Lung (tissue), 12 donors: ENCODE results near the gene UBR4. TPM values are rescaled to one million over a fixed set of nuclear protein-coding genes. Genes with fewer than 3 reads are reported as not detected.
A peak's percentile ranks its signal among the peaks of the same experiment; 100 is the strongest.

Source experiments
- ATAC-seq: fragments of 200-7000 bp; cut with Tn5 transposase; one replicate; pipeline ENCODE4 v1.9.1; 2020; ENCODE audit warnings: moderate number of reproducible peaks; ENCODE audit not compliant: insufficient read depth, low FRiP score
- DNase-seq, 3 donors: peaks; one replicate each; pipeline ENCODE4 v3.0.0-alpha.2; 2013 to 2017
- H3K27ac ChIP-seq, 2 donors: one replicate each; pipeline ENCODE4 v1.5.1; 2013; ENCODE audit warnings: mild to moderate bottlenecking in 2 of 2, moderate library complexity in 2 of 2, control low read depth in 1 of 2, inconsistent platforms in 1 of 2, low read depth in 1 of 2, low read length in 1 of 2
- H3K27me3 ChIP-seq, 3 donors: one replicate each; pipeline ENCODE4 v1.5.1; 2013; ENCODE audit warnings: low read length in 2 of 3; ENCODE audit not compliant: control insufficient read depth in 3 of 3, insufficient read depth in 3 of 3
- H3K36me3 ChIP-seq, 4 donors: one replicate each; pipeline ENCODE4 v1.5.1; 2013; ENCODE audit warnings: low read length in 4 of 4, mild to moderate bottlenecking in 1 of 4, moderate library complexity in 1 of 4; ENCODE audit not compliant: control insufficient read depth in 4 of 4, insufficient read depth in 4 of 4
- H3K4me1 ChIP-seq, 5 donors: one replicate each; pipeline ENCODE4 v1.5.1; 2013; ENCODE audit warnings: low read length in 5 of 5, mild to moderate bottlenecking in 2 of 5, moderate library complexity in 1 of 5; ENCODE audit not compliant: control insufficient read depth in 5 of 5, insufficient read depth in 5 of 5
- H3K4me3 ChIP-seq: one replicate; pipeline ENCODE4 v1.5.1; 2013; ENCODE audit warnings: mild to moderate bottlenecking, control low read depth, moderate library complexity
- H3K9ac ChIP-seq, 2 donors: one replicate each; pipeline ENCODE4 v1.5.1; 2013; ENCODE audit warnings: low read length in 2 of 2, control low read depth in 1 of 2; ENCODE audit not compliant: insufficient read depth in 1 of 2
- H3K9me3 ChIP-seq, 4 donors: one replicate each; pipeline ENCODE4 v1.5.1; 2013; ENCODE audit warnings: low read length in 3 of 4, mild to moderate bottlenecking in 1 of 4, moderate library complexity in 1 of 4; ENCODE audit not compliant: control insufficient read depth in 4 of 4, insufficient read depth in 3 of 4
- WGBS, 2 donors: extraction: QIAGEN DNeasy Blood & Tissue Kit; methylation state at CpG; one replicate each; pipeline ENCODE4 v1.1.7; 2013; 5-methylcytosine and 5-hydroxymethylcytosine counted together
- polyA plus RNA-seq, 2 donors: library from polyadenylated mRNA; stranded (reverse); fragments of 200-250 nt; gene quantifications; one replicate each; pipeline ENCODE4 v1.2.1, GENCODE V29; 2013
- total RNA-seq, 2 donors: library from RNA; depleted of rRNA in 1 of 2; stranded (reverse); fragments of >200 nt in 1 of 2; gene quantifications; one replicate each; pipeline ENCODE4 v1.2.1, GENCODE V29; 2014 to 2021
- TF ChIP-seq, protein P1 (sequence below): IDR thresholded peaks from 2 replicates; pipeline ENCODE4 v1.5.1; 2012; ENCODE audit warnings: mild to moderate bottlenecking; ENCODE audit errors: control extremely low read depth, extremely low read depth
- donor health status: control.
- donor health status: control.
- donor health status: Bipolar disorder and iron deficiency.
- donor health status: healthy.
- donor health status: DM: yes; HTN: yes; CAD: no.

Gene UBR4
- total and polyA plus RNA-seq, 4 donors = 90.8 to 128 (median 113) TPM

- 96% methylated on average over 1 of the region's 1 CpG for WGBS, 2 donors
- H3K9me3 ChIP-seq = no peaks in the 10 kb centered on the region
- no peak overlapping the region for H3K27ac ChIP-seq
- ATAC-seq (no peak), DNase-seq (no peak)
- H3K27me3 ChIP-seq = no peaks in the 10 kb centered on the region
- TF ChIP-seq, protein P1, sequence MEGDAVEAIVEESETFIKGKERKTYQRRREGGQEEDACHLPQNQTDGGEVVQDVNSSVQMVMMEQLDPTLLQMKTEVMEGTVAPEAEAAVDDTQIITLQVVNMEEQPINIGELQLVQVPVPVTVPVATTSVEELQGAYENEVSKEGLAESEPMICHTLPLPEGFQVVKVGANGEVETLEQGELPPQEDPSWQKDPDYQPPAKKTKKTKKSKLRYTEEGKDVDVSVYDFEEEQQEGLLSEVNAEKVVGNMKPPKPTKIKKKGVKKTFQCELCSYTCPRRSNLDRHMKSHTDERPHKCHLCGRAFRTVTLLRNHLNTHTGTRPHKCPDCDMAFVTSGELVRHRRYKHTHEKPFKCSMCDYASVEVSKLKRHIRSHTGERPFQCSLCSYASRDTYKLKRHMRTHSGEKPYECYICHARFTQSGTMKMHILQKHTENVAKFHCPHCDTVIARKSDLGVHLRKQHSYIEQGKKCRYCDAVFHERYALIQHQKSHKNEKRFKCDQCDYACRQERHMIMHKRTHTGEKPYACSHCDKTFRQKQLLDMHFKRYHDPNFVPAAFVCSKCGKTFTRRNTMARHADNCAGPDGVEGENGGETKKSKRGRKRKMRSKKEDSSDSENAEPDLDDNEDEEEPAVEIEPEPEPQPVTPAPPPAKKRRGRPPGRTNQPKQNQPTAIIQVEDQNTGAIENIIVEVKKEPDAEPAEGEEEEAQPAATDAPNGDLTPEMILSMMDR = no peak
- no peak overlapping the region for H3K9ac ChIP-seq
- H3K36me3 ChIP-seq = peaks cover 2 to 17% (median 7%) of the 10 kb centered on the region in 4 donors
- no peak overlapping the region for H3K4me3 ChIP-seq
- H3K4me1 ChIP-seq = peaks cover 5 to 18% (median 6%) of the 10 kb centered on the region in 5 donors
Measured at GRCh38 chr1:19213580-19213979, 3.5 kb upstream of the UBR4 start.

- Histone ChIP-seq H3K9ac (no peak overlapping the region), H3K9me3 (no peaks in the 10 kb centered on the region), H3K27me3 (no peaks in the 10 kb centered on the region), H3K36me3 (peaks cover 0 to 13% (median 3%) of the 10 kb centered on the region in 4 donors), H3K4me1 (peaks cover 6 to 19% (median 9%) of the 10 kb centered on the region in 5 donors), H3K4me3 (no peak overlapping the region), H3K27ac (no peak overlapping the region)
- TF ChIP-seq, protein P1 = no peak
- no peak for ATAC-seq
- no peak for DNase-seq
Measured at GRCh38 chr1:19212167-19212566, 2.1 kb upstream of the UBR4 start.

GRCh38 chr1:19210772-19211549 lies 895 bp upstream of the UBR4 start:
- H3K36me3 ChIP-seq = peaks cover 0 to 10% (median 2%) of the 10 kb centered on the region in 4 donors
- H3K9me3 ChIP-seq = no peaks in the 10 kb centered on the region
- peaks cover 6 to 20% (median 11%) of the 10 kb centered on the region in 5 donors for H3K4me1 ChIP-seq
- H3K4me3 ChIP-seq = peak overlapping the region; percentile 91
- TF ChIP-seq, protein P1 = no peak
- DNase-seq = peak in 2 of 3 donors; percentile 24 to 54
- H3K27ac ChIP-seq = peak overlapping the region; percentile 93 to 99
- H3K27me3 ChIP-seq = no peaks in the 10 kb centered on the region
- ATAC-seq = no peak
- H3K9ac ChIP-seq = peak overlapping the region; percentile 96 to 99
- WGBS, 2 donors = 19% methylated on average over 12 of the region's 12 CpGs
